HUDEP-2 (cell line): ENCODE data around the gene PLA2G5.
"Not testable (repeated sequence)": the region's sequence is repeated elsewhere in the genome, so short reads cannot be mapped to it uniquely, and the experiment has no call there.

Experiments used
- DNase-seq, 76 experiments: peaks; one replicate each; lab custom pipeline; 2025; ENCODE audit not compliant: unreplicated experiment in 76 of 76; lab: John Stamatoyannopoulos, UW

The PLA2G5 gene, protein sequence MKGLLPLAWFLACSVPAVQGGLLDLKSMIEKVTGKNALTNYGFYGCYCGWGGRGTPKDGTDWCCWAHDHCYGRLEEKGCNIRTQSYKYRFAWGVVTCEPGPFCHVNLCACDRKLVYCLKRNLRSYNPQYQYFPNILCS

DNA sequence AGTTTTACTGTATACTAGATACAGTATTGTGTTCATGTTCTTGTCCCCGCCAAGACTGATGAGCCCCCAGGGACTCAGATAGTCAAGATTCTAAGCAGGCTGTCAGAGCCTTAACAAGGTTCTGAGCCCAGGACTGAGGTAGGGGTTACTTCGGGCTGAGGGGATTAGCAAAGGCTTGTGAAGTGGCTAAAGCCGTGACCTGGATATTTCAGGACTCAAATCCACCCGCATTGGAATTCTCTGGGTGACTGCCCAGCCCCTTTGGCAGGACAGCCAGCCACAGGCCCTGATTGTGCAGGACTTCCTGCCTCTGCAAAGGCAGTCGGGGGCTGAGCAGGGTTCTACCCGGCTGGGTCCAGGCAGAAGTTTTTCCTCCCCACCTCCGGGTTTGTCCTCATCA is at the start of gene PLA2G5:
PLA2G5 (plus strand) TSS at position 321 of the 400 bp plus-strand sequence. CDS start 14,637 bp downstream, outside the sequence.
- DNase-seq: no peak

DNA sequence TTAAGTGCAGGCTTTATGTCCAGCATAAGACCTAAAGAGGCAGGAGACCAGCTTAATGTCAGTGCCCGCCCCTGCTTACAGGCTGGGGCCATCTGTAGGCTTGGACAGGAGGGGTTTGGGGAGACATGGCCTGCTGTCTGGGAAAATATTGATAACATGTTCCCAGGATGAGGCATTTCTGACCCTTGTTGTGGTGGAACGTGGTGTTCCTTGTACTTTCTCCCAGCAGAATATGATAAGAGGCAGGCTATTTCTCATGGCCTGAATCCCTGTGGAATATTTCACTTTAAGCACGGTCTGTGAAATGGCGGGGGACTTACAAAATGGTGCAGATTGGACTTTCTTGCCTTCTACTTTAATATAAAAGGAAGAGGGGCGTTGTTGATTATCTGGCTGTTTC is 41.9 kb upstream of the PLA2G5 start:
- no peak for DNase-seq

DNA sequence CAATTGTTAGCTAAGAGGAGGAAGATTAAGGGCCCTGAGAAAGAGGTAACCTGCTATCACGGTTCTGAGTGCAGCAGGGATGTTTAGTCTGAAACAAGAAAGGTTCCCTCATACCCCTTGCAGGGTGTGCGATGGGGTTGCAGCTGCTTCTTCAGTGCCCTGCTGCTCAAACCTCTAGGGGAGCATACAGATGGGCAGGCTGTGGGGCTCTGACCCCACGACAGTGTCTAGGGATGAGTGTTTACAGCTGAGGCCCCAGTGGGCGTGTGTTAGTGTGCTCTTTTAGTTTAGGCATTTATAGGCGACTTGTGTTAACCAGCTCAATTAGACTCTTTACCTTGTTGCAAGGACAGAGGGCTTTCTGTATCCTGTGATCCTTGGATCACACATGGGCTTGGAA is 41.3 kb upstream of the PLA2G5 start:
- DNase-seq: no peak

DNA sequence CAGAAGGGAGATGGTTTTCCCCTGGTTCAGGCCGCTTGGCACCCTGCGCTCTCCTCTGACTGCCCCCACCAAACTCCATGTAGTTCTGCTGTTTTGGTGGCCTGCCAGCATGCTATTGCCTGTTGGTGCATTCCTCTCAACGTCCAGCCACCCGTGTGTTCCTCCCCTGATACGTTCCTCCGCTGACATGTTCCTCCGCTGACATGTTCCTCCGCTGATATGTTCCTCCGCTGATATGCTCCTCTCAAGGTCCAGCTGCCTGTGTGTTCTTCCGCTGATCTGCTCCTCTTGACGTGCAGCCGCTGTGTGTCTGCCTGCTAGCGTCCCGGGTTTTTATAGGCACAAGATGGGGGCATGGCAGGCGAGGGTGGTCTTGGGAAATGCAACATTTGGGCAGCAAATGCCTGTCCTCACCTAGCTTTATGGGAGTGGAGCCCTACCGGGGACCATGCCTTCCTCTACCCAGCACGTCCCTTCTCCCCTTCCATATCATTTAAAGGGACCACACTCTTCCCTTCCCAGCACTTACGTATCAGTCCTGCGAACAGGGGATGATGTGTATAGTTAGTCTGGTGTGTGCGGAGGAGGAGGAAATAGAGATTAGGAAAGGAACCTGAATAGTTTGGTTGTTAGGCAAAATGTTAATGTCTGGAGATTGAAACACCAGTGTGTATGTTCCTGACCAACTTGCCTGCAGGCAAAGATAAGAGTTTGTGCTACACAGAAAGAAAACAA is 40.6 kb upstream of the PLA2G5 start:
- DNase-seq: no peak

DNA sequence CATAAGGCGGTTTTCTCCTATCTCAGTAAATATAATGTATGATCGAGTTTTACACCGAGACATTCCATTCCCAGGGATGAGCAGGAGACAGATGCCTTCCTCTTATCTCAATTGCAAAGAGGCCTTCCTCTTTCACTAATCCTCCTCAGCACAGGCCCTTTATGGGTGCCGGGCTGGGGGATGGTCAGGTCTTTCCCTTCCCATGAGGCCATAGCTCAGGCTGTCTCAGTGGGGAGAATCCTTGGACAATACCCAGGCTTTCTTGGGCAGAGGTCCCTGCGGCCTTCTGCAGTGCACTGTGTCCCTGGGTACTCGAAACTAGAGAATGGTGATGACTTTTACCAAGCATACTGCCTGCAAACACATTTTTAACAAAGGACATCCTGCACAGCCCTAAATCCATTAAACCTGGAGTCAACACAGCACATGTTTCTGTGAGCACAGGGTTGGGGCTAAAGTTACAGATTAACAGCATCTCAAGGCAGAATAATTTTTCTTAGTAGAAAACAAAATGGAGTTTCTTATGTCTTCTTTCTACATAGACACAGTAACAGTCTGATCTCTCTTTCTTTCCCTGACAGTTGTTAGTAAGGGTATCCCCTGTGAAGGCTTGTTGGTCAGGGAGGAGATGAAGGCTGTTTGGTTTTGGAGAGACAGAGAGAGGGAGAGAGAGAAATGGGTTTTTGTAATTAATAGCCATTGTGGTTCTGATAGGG is 39.4 kb upstream of the PLA2G5 start:
- DNase-seq: not testable (repeated sequence)

DNA sequence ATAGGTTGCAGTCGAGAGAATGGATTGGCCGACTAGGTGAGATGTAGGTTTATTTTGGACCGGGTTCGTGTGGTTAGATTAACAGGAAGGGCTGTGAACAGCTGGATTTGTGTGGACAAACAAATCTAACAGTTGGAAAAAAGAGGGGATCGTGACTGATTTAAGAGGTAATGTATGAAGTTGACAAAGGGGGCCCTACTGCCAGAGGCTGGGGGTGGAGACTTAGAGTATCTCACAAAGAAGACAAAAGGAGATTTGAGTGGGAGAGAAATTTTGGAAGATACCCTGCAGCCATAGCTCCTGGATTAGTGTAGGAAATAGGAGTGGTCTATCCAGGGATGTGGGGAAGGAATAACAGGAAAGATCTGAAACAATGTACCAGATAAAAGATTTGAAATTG is 38.8 kb upstream of the PLA2G5 start:
- DNase-seq: no peak

DNA sequence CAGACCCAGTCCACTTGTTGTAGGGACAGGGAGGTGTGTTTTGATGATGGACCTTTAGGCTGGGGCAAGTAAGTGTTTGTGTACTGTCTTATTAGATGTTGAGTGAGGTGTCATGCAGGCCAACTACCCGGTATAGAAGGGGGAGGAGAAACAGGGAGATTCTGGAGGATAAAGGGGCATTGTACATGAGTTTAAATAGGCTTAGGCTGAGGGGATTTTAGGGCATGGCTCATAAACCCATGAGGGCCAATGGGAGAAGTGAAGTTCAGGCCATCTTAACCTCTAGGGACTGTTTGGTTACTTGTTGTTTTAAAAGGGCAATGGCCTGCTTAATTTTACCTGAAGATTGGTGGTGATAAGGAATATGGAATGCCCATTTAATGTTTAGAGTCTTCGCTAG is 38.2 kb upstream of the PLA2G5 start:
- DNase-seq: no peak

DNA sequence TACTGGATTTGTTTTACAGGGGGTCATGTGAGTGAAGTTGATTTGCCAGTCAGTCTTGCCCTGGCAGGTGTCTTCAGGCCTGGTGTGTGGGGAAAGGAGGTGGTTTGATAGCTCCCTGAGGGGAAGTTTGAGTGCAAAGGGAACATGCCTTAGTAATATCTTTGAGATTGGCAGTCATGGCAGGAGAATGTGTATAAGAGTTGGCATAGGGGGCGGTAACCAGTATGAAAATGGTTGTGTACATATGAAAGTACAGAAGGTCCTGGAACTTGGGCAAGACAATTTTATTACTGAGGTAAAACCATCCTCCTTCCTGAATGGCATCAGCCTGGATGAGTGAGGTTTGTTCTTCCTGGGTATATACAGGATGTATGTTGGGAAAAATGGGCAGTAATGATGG is 37.6 kb upstream of the PLA2G5 start:
- no peak for DNase-seq

DNA sequence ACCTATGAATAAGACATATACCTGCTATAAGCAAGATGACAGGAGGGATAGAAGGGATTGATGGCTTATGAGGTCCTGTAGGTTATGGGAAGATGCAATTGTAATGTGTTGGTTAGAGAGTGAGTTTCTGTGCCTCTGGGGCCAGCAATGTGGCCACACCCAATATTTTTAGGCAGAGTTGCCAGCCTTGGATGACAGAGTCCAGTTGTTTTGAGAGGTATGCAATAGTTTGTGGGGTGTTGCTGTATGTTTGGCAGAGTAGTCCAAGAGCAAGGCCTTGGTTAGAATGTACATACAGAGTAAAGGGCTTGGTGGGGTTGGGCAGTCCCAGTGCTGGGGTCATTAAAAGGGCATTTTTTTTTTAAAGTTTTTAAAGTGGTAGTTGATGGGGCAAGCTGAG is 36.6 kb upstream of the PLA2G5 start:
- DNase-seq: no peak

DNA sequence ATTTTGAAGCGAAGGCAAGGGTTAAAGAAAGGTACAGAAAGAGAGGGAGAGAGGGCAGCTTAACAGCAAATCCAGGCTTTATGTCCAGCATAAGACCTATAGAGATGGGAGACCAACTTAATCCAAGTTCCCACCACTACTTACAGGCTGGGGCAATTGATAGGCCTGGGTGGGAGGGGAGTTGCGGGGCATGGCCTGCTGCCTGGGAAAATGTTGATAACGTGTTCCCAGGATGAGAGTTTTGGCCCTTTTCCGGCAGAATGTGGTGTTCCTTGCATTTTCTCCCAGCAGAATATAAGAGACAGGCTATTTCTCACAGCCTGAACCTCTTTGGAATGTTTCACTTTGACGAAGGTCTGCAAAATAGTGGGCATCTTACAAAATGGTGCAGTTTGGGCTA is 34.9 kb upstream of the PLA2G5 start:
- DNase-seq: no peak

DNA sequence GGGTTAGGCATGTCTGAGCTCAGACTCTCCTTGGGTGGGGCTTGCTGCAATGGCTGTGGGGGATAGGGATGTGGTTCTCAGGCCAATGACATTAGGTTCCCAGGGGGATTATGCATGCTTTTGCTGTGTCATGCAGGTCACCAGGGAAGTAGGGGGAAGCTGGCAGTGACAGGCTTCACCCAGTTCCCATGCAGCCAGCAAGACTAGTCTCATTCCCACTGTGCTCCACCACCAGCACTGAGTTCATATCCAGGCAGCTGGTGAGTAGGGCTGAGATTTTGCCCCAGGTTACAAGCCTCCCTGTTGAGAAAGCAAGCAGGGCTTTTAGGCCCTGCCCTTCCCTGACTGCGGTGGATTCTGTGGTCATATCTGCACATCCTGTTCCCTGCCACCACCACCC is 32.1 kb upstream of the PLA2G5 start:
- DNase-seq: no peak

DNA sequence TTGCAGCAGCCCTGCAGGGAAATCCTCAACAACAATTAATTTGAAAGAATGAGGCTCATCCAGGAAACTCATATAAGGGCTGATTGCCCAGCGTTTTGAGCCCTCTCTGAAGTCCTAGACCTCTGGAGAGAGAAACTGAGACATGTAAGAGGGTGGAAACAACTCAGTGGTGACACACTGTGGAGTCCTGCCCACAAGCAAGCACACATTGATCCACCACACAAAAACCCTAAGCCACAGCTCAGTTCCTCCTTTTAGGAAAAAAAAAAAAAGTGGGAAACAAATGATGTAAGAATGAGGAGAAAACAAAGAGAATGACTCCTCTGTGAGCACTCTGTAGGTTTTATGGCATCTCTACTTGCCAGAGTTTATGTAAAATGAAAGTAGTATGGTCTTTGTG is 22.9 kb upstream of the PLA2G5 start:
- DNase-seq: no peak

DNA sequence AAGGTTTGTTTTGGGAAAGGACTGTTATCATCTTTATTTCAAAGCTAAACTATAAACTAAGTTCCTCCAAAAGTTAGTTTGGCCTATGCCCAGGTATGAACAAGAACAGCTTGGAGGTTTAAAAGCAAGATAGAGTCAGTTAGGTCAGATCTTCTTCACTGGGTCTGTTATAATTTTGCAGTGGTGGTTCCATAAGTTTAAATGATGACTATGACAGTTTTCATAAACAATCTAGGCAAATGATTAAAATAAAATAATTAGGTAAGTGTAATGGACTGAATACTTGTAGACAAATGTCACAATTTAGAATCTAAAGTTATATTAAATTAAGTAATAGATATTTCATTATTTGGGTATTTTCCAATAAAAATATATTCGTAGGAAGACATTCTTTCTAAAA is 21.4 kb upstream of the PLA2G5 start:
- DNase-seq: no peak

DNA sequence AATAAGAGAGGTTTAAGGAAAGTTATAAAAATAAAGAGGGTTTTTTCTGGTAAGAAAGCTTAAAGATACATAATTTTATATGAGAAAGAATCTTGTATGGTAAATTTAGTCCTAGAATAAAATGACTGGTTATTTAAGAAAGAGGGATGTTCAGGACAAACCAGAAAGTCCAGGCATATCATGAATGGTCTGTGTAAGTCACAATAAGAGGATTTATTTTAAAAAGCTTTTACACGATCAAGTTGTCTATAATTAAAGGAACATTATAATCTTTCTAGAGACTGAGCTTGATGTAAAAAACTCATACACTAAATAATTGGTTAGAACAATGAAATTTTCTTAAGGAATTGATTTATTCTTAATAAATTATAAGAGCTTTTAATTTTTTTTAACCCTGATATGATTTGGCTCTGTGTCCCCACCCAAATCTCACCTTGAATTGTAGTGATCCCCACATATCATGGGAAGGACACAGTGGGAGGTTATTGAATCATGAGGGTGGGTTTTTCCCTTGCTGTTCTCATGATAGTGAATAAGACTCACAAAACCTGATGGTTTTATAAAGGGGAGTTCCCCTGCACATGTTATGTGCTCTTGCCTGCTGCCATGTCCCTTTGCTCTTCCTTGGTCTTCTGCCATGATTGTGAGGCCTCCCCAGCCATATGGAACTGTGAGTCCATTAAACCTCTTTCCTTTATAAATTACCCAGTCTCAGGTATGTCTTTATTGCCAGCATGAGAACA is 20.8 kb upstream of the PLA2G5 start:
- not testable (repeated sequence) for DNase-seq

DNA sequence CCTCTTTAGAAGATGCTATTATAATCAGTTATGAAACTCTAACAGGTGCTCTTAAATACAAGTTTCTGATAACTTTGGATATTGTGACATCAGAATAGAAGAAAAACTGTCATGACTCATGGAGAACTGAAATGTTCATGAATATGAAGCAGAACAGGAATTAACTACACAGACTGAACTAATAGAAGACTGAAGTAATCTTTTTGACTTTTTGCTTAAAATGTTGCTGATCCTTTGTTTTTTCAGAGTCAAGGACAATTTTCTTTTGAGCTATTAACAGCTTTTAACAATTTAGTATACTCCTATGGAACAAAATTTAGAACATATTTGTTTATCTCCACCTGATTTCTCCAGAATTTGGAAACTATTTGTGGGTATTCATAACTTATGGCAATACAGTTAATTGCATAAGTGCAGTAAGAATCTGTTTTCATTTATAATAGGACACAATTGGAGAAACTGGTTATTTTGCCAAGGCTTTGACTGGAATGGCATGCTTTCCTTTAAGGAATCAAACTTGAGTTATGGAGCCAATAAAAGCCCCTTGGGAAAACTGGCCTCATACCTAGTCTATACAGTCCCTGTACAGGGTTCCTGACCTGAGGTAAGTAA is 18.7 kb upstream of the PLA2G5 start:
- no peak for DNase-seq

DNA sequence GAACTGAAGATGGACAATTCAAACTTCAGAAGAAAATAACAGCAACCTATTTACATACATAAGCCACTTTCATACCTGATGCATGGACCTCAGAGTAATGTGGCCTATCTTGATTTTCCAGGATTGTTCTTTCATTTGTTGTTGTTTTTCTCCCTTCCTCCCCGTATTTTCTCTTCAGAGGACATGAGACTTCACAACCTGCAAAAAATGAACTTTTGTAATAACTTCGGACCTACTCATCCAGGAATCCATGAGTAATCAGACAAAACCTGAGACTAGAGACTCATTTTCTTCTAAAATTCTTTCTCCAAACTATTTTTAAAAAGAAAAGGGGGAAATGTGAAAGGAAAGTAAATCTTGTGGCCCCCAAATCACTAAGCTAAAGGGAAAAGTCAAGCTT is 17.6 kb upstream of the PLA2G5 start:
- no peak for DNase-seq

DNA sequence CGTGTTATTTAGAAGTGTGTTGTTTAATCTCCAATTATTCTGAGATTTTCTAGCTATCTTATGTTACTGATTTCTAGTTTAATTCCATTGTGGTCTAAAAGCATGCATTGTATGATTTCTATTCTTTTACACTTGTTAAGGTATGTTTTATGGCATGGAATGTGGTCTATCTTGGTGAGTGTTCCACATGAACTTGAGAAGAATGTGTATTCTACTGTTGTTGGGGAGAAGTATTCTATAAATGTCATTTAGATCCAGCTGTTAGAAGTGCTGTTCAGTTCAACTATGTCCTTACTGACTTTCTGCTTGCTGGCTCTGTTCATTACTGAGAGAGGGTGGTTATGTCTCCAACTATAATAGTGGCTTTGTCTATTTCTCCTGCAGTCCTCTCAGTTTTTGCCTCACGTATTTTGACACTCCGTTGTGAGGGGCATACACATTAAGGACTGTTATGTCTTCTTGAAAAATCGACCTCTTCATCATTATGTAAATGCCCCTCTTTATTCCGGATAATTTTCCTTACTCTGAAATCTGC is 12.0 kb upstream of the PLA2G5 start:
- DNase-seq: no peak

DNA sequence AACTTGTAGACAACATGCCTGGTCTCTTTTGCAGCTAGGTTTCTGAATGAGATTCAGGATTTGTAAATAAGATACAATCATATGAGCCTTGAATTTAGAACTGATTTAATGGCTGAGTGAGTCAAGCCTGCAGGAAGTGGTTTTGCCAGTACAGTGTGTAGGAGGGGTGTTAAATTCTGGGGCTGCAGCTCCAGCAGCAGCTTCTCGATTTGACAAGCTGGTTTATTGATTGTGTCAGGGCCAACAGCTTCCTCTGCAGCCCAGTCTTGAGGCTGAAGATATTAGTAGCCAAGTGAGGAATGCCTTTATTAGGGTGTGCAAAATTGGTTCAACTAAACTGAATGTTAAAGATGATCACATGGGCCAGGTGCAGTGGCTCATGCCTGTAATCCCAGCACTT is 11.5 kb upstream of the PLA2G5 start:
- DNase-seq: no peak

DNA sequence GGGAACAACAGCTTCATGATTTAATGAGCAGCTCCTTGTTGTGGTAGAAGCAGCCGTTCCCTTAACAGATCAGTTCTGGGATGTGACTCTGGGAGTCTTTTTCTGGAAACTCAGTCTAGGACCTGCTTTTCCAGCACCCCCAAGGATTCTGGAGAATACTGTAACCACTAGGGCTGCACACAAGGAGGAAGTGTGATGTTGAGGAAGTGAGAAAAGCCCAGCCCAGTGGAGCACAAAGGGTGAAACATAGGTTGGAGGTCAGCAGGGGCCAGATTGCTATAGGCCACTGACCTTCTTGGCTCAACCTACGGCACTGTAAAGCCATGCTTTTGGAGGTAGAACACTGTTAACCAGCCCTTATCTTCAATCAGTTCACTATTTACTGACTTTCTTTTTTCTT is 10.1 kb upstream of the PLA2G5 start:
- DNase-seq: no peak

DNA sequence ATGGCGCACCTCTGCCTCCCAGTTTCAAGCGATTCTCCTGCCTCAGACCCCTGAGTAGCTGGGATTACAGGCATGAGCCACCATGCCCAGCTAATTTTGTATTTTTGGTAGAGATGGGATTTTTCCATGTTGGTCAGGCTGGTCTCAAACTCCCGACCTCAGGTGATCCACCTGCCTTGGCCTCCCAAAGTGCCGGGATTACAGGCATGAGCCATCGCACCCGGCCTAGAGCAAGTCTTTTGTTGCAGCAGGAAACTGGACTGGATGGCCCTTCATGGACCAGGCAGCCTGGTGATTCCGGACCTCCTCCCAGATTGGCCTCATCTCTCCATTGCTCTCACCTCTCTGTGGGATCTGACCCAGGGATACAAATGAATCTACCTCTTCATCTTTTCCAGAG is 9.2 kb upstream of the PLA2G5 start:
- DNase-seq: not testable (repeated sequence)

DNA sequence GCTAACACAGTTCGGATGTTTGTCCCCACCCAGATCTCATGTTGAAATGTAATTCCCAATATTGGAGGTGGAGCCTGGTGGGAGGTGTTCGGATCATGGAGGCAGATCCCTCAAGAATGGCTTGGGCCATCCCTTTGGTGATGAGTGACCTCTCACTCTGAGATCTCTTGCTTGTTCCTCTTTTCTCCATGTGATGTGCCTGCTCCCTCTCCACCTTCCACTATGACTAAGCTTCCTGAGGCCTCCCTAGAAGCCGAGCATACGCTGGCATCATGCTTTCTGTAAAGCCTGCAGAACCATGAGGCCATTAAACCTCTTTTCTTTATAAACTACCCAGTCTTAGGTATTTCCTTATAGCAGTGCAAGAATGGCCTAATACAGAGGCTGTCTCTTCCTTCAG is 8.1 kb upstream of the PLA2G5 start:
- no peak for DNase-seq
